Amniotic stem cell (primary cell): ENCODE data around the gene LATS2.
"Not testable (repeated sequence)": the region's sequence is repeated elsewhere in the genome, so short reads cannot be mapped to it uniquely, and the experiment has no call there.

Source experiments
- DNase-seq: peaks from one replicate; lab custom pipeline; 2025; lab: John Stamatoyannopoulos, UW

LATS2 gene

DNA sequence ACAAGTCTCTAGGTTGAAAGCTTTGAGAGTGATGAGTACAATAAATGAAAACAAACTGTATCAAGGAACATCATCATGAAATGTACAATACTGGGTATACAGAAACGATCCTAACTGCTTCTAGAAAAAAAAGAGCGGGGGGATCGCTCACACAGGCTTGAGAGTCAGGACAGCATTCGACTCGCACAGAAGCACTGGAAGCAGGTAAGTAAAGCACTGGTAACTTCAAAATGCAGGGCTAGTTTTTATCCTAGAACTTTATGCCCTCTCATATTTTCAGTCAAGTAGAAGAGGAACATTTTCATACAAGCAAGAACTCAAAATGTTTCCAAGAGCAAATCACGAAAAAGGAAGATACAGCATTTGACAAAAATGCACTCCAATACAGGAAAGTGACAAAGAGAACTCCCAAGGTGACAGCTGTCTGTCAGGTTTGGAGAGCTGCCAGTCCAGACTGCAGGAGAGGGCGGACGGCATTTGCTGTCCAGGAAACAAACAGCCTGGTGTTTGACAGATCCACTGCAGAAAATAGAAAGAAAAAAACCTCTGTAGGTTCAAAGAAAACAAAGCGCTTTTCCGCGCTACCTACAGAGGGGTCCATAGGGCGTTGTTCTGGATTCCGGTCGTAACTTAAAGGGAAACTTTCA, 100.6 kb downstream of the LATS2 start:
- DNase-seq: no peak

DNA sequence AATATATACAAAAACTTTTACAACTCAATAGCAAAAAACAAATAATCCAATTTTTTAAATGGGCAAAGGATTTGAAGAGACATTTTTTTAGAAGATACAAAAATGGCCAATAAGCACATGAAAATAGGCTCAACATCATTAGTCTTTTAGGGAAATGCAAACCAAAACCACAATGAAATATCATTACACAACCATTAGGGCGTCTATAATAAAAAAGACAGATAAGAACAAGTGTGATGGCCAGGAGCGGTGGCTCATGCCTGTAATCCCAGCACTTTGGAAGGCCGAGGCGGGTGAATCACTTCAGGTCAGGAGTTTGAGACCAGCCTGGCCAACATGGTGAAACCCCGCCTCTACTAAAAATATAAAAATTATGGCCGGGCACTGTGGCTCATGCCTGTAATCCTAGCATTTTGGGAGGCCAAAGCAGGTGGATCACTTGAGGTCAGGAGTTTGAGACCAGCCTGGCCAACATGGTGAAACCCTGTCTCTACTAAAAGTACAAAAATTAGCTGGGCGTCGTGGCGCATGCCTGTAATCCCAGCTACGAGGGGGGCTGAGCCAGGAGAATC, 104.3 kb downstream of the LATS2 start:
- not testable (repeated sequence) for DNase-seq

DNA sequence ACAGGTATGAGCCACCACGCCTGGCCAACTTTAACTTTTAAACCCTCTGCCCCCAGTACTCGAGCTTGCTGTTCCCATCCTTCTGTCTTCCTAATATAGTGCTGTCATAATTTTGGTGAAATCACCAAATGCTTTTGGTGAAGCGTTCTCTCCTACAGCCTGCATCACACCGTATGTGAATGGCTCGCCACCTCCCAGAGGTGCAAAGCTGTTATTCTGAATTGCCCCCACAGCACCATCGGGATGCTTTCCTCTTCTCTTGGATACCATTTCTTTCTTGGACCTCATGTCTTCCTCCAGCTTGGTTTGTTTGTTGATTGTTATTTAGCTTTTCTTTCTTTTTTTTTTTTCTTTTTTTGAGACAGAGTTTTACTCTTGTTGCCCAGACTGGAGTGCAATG, 105.9 kb downstream of the LATS2 start:
- DNase-seq: no peak

DNA sequence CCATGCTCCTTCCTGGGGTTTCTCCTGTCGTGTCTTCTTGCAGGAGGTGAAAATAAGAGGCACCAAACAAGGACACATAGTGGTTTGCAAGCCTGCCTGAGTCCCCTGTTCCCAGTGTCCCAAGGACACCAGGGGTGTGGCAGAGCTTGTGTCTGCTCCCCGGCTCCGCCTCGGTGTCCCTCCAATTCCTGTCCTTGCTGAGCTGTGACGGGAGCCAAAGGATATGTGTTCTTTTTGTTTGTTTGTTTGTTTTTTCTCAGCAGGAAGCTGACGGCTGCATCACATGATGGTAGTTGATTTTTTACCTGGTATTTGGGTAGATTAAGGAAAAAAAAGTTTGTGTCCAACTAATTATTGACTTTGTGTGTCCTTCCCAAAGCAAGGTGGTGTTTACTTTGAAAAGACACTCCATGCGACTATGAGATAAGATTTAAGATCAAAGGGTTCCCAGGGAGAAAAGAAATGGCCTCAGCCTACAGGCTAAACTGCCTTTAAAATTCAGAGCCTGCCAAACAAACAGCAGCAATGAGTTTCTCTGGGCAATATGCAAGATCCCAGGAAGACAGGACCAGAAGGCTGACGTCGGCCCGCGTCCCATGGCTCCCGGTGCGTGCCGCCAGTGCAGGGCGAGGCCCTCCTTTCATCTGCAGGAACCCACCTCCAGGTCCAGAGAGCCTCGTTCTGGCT, 108.0 kb downstream of the LATS2 start:
- DNase-seq: no peak

DNA sequence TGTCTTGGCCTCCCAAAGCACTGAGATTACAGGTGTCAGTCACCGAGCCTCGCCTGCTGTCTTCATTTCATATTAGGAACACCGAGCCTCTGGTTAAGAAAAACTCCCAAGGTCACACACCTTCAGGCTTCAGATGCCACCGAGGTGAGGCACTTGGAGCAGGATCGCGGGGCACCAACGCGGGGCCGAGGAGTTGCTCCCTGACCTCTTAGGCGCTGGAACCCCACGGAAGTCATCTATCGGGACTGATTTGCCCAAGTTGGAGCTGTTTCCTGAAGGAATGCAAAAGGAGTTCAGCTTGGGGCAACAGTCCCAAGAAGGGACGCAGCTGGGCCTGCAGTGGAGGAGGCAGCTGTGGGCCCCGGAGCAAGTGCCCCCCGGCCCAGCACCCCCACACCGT, 108.5 kb downstream of the LATS2 start:
- DNase-seq: no peak

DNA sequence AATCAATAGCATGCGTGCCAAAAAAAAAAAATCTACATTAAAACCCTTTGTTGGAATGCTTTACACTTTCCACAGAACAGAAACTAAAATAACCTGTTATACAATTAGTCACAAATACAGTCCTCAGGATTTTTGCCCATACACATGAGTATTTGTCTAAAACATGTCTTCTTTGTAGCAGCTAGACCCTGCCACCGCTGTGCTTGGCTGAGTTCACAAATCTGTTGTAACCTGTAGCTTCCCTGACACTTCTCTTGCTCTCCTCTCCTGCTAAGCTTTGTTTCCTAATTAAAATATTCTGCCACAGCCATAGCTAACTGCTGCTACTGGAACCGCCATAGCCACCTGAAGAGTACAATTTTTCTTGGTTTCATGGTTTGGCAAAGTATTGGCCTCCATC, 113.4 kb downstream of the LATS2 start:
- DNase-seq: not testable (repeated sequence)

DNA sequence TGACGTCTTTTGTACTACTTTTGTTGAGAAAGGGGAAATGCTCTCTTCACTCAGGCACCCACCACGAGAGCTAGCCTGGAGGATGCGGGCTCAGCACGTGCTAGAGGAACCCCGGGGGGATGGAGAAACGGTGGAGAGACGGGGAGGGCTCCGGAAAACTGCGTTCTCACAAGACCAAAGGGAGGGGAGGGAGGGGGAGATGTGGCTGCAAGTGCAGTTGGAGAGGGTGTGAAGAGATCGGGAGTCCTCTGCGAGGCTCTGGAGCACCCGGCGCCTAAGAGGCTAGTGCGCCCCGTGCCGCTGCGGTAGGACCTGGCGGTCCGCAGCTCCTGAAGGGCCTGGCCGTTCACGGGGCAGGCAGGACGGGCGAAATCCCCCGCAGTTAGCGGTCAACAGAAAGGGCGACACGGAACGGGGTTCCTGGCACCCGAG, 115.4 kb downstream of the LATS2 start:
- DNase-seq: no peak

DNA sequence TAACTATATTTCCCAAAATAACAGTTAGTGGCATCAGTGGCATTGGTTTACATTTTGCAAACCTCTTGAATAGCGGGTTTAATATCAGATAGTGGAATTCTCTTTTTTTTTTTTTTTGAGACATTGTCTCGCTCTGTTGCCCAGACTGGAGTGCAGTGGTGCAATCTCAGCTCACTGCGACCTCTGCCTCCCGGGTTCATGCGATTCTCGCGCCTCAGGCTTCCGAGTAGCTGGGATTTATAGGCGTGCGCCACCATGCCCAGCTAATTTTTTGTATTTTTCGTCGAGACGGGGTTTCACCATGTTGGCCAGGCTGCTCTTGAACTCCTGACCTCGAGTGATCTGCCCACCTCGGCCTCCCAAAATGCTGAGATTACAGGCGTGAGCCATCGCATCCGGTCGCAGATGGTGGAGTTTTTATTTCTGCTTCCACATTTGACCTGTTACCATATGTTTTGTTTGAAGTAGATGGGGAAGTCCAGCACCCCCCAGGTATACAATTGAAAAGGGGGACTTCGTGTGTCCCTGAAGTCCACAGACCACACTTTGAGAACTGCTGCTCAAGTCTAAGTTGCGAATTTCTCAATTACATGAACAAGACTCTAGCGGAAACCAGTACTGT, 118.3 kb downstream of the LATS2 start:
- DNase-seq: no peak

DNA sequence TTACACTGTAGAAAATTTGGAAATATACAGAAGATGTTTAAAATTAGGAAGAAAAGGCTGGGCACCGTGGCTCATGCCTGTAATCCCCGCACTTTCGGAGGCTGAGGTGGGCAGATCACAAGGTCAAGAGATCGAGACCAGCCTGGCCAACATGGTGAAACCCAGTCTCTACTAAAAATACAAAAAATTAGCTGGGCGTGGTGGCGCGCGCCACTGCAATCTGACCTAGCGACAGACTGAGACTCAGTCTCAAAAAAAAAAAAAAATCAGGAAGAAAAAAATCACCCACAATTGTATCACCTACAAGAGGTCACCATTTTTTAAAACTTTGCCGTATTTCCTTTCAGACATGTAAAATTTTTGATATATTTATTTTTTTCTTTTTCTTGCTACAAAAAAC, 120.9 kb downstream of the LATS2 start:
- not testable (repeated sequence) for DNase-seq

DNA sequence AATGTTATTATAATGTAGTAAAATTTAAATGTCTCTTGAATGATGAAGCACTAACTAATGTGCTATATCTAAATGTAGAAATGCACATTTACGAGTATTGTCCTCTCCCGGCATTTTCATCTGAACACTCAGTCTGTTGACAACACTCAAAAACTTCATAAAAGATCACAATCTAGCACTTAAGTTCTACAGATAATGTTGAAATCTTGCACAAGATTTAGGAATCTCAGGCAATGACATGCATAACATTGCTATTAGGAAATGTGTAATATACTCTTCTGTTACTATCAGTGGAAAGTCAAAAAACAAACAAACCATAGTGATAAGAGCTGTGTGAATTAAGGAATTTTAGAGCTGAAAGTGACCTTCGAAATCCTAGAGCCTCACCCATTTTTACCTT, 121.3 kb downstream of the LATS2 start:
- no peak for DNase-seq

DNA sequence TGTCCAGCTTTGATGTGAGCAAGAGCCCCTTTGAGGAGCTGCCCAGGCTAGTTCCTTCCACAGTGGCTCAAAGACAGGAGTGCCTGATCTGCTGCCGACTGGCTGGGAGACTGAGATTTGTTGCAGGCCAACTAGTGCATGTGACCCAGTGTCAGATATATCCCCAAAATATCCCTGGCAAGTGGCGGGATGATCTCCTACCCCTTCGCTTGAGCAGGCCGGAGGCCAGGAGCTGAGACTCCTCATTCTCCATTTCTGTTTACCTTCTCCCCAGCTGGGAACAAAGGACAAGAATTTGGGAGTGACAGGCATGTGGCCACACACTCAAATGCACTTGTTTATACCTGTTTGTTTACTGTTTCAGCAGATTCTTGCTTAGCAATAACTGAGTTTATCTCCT, 121.7 kb downstream of the LATS2 start:
- no peak for DNase-seq

DNA sequence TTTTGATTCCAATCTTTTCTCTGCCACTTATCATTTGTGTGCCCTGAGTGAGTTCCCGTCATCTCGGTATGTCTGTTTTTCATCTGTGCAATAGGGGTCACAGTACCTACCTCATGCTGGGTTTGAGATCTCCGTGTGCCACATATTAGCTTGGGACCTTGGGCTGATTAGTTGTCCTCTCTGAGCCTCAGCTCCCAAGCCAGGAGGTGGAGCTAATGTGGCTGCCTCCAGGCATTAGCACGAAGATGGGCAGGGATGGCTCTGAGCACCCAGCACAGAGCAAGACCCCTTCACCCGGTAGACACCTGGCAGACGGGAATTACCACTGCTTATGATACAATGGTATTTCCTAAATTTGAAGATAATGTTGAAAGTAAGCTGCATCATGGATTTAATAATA, 123.1 kb downstream of the LATS2 start:
- DNase-seq: no peak

DNA sequence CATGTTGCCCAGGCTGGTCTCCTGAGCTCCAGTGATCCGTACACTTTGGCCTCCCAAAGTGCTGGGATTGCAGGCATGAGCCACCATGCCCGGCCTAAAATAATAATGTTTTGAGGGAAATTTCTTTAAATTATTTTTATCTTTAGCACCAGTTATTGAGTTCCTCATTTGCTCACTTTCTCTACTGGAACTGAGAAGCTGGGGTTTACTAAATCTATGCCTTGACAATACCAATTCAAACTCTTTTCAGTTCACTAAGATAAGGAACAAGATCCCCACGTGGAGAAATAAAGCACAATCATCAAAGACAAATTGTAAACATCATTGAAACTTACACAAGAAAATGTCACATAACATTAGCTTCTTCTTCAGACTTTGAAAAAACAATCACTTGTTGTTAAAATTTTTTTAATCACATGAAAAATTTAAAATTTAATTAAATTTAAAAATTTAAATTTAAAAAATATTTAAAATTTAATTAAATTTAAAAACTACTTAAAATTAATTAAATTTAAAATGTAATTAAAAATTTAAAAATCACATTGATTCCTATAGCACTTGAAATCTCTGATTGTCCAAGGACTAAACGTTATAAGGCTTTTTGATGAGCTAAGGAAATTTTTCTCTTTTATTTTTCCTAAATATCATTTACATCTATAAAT, 133.7 kb downstream of the LATS2 start:
- DNase-seq: no peak

DNA sequence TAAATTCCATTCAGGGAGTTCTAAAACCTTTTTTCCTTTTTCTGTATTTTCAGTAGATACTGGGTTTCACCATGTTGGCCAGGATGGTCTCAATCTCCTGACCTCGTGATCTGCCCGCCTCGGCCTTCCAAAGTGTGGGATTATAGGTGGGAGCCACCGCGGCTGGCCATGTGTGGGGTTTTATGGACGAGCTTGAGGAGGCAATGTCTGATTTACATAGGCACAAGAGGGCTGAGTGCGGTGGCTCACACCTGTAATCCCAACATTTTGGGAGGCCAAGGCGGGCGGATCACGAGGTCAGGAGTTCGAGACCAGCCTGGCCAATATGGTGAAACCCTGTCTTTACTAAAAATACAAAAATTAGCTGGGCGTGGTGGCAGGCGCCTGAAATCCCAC, 136.0 kb downstream of the LATS2 start:
- not testable (repeated sequence) for DNase-seq

DNA sequence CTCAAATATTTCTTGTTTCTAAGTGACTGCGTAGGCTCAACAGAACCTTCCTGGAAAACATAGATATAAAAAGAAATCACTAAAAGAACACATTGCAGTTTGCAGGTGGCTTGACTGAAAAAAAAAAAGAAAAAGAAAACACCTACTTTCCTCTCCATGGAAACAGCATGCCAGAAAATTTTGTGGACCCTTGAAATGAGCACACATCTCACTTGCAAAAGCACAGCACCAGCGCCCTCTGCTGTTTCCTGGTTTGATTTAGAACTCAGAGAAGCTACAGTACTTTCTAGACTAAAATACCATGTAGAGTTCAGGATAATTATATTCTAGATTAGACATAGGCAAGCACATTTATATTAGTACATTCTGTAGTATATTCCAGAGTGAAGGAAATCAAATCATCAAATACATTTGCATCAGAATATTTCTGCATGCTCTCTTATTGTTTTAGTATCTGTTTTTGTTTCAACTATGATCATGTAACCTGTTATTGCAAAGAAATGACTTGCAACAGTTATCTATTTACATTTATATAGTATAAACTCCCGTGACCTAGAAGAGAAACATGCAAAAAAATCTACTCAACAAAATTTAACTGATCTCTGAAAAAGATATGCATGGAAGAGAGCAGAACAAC, 136.5 kb downstream of the LATS2 start:
- peak; percentile 82 for DNase-seq

DNA sequence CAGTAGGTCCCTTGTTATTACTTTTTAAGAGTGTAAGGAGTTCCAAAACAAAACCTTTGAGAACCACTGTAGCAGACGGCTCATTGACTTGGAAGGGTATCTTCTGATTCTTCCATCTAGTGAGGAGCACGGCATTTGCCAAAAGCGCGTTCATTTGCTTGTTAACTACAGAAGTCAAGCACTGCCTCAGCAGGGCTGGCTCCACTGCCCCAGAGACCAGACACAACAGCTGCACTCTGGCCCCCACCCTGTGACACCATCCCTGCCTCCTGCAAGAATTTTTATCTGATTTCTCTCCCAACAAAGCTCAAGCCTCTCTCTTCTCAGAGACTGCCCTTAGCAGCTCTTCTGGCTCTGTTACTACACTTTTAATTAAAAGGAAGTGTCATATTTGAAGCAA, 138.1 kb downstream of the LATS2 start:
- no peak for DNase-seq
